Epithelial cell of esophagus (primary cell): ENCODE results near the gene ITPR2.

Experiments
- DNase-seq: peaks from one replicate; pipeline ENCODE4 v3.0.0; 2010; ENCODE audit warnings: low read depth
- H3K4me3 ChIP-seq: 2 replicates; pipeline ENCODE4 v1.5.1; 2011; ENCODE audit warnings: mild to moderate bottlenecking, low read length, control low read depth
- TF ChIP-seq, protein P1 (sequence below): IDR thresholded peaks from 2 replicates; pipeline ENCODE4 v1.5.1; 2011; ENCODE audit warnings: low read depth, mild to moderate bottlenecking, low read length, control low read depth, inconsistent platforms; ENCODE audit not compliant: insufficient read depth; ENCODE audit errors: missing control alignments

ITPR2 gene

DNA sequence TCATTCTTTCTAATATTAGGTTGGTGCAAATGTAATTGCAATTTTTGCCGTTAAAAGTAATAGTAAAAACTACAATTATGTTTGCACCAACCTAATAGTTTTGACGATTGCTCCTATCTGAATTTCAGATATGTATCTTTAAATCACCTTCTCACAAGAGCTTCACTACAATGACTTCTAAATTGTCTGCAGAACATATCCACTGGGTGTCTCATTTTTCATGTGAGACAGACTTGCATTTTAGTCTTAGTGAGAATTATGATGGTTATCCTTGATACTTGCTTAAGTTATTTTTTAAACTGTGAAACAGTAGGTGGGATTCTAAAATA is 84.6 kb downstream of the ITPR2 start:
- DNase-seq, result no peak
- no peak overlapping the region for H3K4me3 ChIP-seq
- TF ChIP-seq, protein P1, sequence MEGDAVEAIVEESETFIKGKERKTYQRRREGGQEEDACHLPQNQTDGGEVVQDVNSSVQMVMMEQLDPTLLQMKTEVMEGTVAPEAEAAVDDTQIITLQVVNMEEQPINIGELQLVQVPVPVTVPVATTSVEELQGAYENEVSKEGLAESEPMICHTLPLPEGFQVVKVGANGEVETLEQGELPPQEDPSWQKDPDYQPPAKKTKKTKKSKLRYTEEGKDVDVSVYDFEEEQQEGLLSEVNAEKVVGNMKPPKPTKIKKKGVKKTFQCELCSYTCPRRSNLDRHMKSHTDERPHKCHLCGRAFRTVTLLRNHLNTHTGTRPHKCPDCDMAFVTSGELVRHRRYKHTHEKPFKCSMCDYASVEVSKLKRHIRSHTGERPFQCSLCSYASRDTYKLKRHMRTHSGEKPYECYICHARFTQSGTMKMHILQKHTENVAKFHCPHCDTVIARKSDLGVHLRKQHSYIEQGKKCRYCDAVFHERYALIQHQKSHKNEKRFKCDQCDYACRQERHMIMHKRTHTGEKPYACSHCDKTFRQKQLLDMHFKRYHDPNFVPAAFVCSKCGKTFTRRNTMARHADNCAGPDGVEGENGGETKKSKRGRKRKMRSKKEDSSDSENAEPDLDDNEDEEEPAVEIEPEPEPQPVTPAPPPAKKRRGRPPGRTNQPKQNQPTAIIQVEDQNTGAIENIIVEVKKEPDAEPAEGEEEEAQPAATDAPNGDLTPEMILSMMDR, result no peak

DNA sequence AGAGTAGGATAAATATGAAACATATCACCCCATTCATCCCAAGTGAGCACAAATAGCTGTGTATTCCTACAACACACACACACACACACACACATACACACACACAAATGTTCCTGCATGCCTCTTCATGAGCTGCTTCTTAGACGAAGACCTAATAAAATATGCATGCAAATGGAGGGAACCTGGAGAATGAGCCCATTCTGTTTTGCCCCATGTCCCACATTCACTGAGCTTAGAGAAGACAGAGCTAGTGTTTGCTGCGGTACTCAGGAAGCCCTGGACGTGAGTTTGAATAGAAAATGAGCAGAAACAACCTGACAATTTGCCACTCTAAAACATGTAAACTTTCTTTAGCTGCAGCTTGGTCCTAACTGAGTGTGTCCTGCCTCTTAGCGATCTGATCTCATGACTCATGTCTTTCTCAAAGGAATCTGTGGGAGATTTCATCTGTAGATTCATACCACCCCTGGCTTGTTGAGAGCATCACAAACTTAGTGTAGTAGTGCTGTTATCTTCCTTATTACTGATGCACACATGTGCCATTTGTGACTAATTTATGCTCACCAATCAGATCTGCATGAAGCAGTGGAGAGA is 86.8 kb downstream of the ITPR2 start:
- peak; percentile 77 for DNase-seq

DNA sequence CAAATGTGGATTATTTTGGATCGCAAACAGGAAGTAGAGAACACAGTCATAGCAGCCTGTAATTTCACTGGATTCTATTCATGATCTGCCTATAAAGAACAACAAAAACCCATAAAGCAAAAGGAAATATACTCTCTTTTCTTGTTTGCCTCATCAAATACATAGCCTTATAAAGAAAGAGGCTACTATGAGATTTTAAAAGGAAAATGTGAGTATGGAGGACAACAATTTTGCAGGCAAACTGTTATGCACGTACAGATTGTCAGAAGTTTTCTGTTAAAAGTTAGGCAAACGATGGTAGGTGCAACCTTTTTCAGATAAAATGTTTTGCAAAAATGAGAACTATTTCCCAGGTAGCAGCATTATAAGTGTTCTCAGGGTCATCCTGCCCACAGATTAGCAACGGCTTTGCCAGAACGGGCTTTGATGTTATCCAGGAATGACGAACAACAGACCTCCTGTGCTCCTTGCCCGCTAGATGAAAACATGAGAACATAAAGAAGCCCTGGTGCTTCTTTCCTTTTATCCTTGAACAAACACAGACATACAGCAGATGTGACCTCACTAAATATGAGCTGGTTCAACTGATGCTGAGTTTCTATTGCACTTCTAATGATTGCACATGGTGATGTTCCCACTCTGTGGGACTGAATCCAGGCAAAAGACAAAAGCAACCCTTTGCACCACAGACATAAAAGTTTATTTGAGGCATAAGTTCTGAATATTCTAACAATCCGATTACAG is 88.1 kb downstream of the ITPR2 start:
- TF ChIP-seq, protein P1, result no peak
- no peak overlapping the region for H3K4me3 ChIP-seq
- DNase-seq, result no peak

More for the DNA sequence above, 86.8 kb downstream of the ITPR2 start:
- H3K4me3 ChIP-seq, result no peak overlapping the region
- TF ChIP-seq, protein P1, result no peak

DNA sequence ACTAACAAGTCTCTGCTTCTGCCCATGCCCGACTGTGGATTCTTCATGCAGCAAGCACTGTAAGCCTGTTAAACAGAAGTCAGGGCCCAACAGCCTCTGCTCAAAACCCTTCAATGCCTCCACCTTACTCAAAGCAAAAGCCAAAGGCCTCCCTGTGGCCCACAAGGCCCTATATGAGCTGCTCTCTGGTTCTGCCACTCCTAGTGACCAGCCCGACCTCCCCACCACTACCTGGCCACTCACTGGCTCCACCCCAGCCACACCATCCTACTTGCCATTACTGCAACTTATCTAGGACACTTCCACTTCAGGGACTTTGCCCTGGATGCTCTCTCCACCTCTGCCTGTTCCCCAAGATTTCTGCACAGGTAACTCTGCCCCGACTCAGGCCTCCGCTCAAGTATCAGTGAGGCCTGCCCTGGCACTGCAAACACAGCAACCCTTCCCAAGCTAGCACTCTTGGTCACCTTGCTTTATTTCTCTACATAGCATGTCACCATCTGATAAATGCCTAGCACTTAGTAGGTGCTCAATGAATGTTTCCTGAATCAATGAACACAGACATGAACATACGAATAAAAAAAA is 88.9 kb downstream of the ITPR2 start:
- TF ChIP-seq, protein P1, result no peak
- no peak for DNase-seq
- no peak overlapping the region for H3K4me3 ChIP-seq

DNA sequence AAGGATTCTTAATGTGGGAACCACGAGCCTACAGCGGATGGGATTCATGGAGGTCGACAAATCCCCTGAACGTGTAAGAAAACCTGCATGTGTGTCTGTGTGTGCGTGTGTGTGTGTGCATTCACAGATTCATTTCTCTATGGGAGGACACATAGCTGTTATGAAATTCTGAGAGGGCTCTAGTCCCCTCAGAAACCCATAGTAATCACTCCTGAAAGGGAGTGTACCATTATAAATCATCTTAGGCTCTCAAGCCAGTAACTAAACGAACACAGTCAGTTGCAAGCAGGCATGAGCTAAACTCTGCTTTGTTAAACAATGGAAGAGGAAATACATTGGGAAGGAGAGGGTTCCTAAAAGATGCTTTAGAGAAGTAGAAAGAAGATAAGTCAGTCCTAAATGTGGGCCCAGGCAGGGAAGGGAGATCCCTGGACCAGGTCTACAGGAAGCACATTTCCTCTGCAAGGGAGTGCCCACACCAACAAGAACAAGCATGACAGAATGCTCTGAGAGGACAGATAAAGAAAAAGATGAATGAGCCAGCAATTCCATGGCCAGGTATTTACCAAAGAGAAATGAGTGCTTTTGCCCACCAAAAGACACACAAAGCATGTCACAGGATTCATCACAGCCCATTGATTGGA is 91.3 kb downstream of the ITPR2 start:
- TF ChIP-seq, protein P1, result no peak
- no peak overlapping the region for H3K4me3 ChIP-seq
- peak; percentile 40 for DNase-seq

DNA sequence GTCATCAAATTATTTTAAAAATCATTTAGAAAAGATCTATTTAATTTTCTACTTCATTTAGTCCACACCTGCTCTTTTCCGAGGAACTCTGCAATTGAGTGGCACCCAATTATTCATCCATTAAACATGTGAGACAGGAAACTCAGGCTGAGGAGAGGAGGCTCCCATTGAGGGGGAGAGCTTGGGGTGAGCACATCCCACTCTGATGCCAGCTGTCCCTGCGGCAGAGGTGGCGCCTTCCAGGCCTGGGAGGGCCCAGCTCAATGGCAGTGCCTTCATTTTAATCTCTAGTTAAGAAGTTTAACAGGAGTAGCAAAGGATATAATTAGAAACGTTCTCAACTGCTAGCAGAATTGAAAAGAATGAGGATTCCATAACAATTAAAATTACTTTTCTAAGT is 92.0 kb downstream of the ITPR2 start:
- peak; percentile 49 for DNase-seq
- TF ChIP-seq, protein P1, result no peak
- no peak overlapping the region for H3K4me3 ChIP-seq
